Stomach (tissue), 4 donors: Measurements from ENCODE around the gene PARP11.

Experiments
- CTCF ChIP-seq, 7 experiments: fragments of 450-650 bp in 4 of 7; fragments of 200-600 bp in 3 of 7; sonication (generic) in 3 of 7; IDR thresholded peaks; one replicate each; pipeline ENCODE4 v1.5.1; 2016 to 2019; ENCODE audit warnings: antibody characterized with exemption in 7 of 7, control low read depth in 2 of 7, mild to moderate bottlenecking in 1 of 7
- POLR2A ChIP-seq, 4 donors: fragments of 450-650 bp; IDR thresholded peaks; one replicate each; pipeline ENCODE4 v1.6.1; 2016; ENCODE audit warnings: antibody characterized with exemption in 4 of 4, control low read depth in 2 of 4, mild to moderate bottlenecking in 1 of 4, moderate library complexity in 1 of 4

DNA sequence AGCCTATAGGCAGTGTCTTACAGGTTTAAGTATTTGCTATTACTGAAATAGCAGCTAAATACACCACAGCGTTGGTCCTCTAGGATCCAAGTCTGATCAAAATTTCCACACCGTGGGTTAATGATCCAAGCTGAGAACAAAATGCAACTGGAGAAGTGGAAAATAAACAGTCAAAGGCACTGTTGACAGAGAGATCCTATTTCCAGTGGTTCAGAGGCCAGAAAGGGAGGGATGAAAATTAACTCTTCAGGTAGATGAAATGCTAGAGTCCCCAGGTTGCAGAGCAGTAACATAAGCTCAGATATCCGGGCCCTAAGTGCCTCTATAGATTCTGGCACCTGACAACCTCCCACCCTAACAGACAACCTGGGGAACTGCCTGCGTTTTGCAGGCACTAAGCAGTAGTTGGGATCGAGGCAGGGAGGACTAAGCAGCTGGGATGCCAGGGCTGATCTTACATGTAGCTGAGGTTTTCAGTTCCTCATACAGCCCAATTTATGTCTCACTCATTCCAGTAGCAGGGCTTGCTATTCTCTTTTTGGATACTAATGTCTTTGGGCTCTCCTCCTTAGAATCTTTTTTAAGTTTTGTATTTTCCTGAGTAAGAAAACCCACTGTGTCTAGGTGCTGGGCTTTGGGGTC lies 77.6 kb downstream of the PARP11 start:
- TF ChIP-seq POLR2A (IDR thresholded peaks at IDR 0.05) = no peak
- no peak for TF ChIP-seq CTCF (IDR thresholded peaks at IDR 0.05)
